Type B pancreatic cell (in vitro differentiated cells): ENCODE measurements around the gene RNF111. TPM values are rescaled to one million over a fixed set of nuclear protein-coding genes. Genes with fewer than 3 reads are reported as not detected.

Source experiments
- DNase-seq: peaks from one replicate; pipeline ENCODE4 v3.0.0; 2021; ENCODE audit warnings: mixed read lengths; ENCODE audit not compliant: unreplicated experiment; ENCODE audit errors: extremely low spot score
- H3K27ac Mint-ChIP-seq: 2 replicates; pipeline ENCODE4 v1.8.0; 2021; ENCODE audit warnings: mild to moderate bottlenecking, mixed read lengths
- H3K27me3 Mint-ChIP-seq: 2 replicates; pipeline ENCODE4 v1.8.0; 2021; ENCODE audit warnings: mixed read lengths
- H3K36me3 Mint-ChIP-seq: 2 replicates; pipeline ENCODE4 v1.8.0; 2021; ENCODE audit warnings: mixed read lengths
- H3K4me1 Mint-ChIP-seq: one replicate; pipeline ENCODE4 v1.8.0; 2021; ENCODE audit warnings: mixed read lengths; ENCODE audit not compliant: unreplicated experiment
- H3K4me3 Mint-ChIP-seq: 2 replicates; pipeline ENCODE4 v1.8.0; 2021; ENCODE audit warnings: mild to moderate bottlenecking, mixed read lengths
- H3K9me3 Mint-ChIP-seq: 2 replicates; pipeline ENCODE4 v1.8.0; 2021; ENCODE audit warnings: mixed read lengths
- CTCF ChIP-seq: fragments of 200-600 bp; sonication (generic); conservative IDR thresholded peaks from 2 replicates; pipeline ENCODE4 v1.5.0; 2021; ENCODE audit warnings: antibody characterized with exemption, mild to moderate bottlenecking
- total RNA-seq: library from RNA; stranded (reverse); gene quantifications from 2 replicates; pipeline ENCODE4 v1.2.1, GENCODE V29; 2021; ENCODE audit warnings: low replicate concordance

RNF111 gene
- total RNA-seq, 1 donor from 2014 or later, result 31.0 TPM

GRCh38 chr15:59096429-59096828, 109.0 kb downstream of the RNF111 start:
- TF ChIP-seq CTCF, result no peak
- no peak overlapping the region for H3K27ac Mint-ChIP-seq
- H3K4me1 Mint-ChIP-seq, result no peaks in the 10 kb centered on the region
- H3K36me3 Mint-ChIP-seq, result peaks cover 15% of the 10 kb centered on the region
- H3K4me3 Mint-ChIP-seq, result no peak overlapping the region
- DNase-seq, result no peak
- no peaks in the 10 kb centered on the region for H3K27me3 Mint-ChIP-seq
- no peaks in the 10 kb centered on the region for H3K9me3 Mint-ChIP-seq

- H3K9me3 Mint-ChIP-seq, result no peaks in the 10 kb centered on the region
- H3K27ac Mint-ChIP-seq, result no peak overlapping the region
- H3K4me3 Mint-ChIP-seq, result no peak overlapping the region
- H3K27me3 Mint-ChIP-seq, result no peaks in the 10 kb centered on the region
- H3K36me3 Mint-ChIP-seq, result peaks cover 11% of the 10 kb centered on the region
- TF ChIP-seq CTCF, result no peak
- H3K4me1 Mint-ChIP-seq, result no peaks in the 10 kb centered on the region
- no peak for DNase-seq
These were observed 111.8 kb downstream of the RNF111 start for GRCh38 chr15:59099162-59099685.

GRCh38 chr15:59104602-59104911, 117.1 kb downstream of the RNF111 start:
- Mint-ChIP-seq H3K27me3 (no peaks in the 10 kb centered on the region), H3K9me3 (no peaks in the 10 kb centered on the region), H3K36me3 (peaks cover 11% of the 10 kb centered on the region), H3K4me1 (peaks cover 9% of the 10 kb centered on the region), H3K27ac (peak overlapping the region; percentile 95), H3K4me3 (peak overlapping the region; percentile 97)
- no peak for TF ChIP-seq CTCF
- no peak for DNase-seq

- Mint-ChIP-seq H3K4me1 (peaks cover 9% of the 10 kb centered on the region), H3K27ac (peak within 1 kb of the TSS; percentile 95), H3K9me3 (no peaks in the 10 kb centered on the region), H3K4me3 (peak within 1 kb of the TSS; percentile 97), H3K36me3 (peaks cover 9% of the 10 kb centered on the region), H3K27me3 (no peaks in the 10 kb centered on the region)
- no peak for TF ChIP-seq CTCF
- peak; percentile 86 for DNase-seq
These were observed 117.7 kb downstream of the RNF111 start, which contains the start of gene CCNB2 for GRCh38 chr15:59104912-59105732. Gene CCNB2 (plus strand): TSS chr15:59105146. CDS start chr15:59105269, 123 bp downstream.

GRCh38 chr15:59105854-59106253, 118.4 kb downstream of the RNF111 start:
- DNase-seq, result no peak
- peaks cover 9% of the 10 kb centered on the region for H3K4me1 Mint-ChIP-seq
- peak overlapping the region; percentile 97 for H3K4me3 Mint-ChIP-seq
- H3K27me3 Mint-ChIP-seq, result no peaks in the 10 kb centered on the region
- no peak for TF ChIP-seq CTCF
- H3K9me3 Mint-ChIP-seq, result no peaks in the 10 kb centered on the region
- H3K27ac Mint-ChIP-seq, result peak overlapping the region; percentile 95
- H3K36me3 Mint-ChIP-seq, result peaks cover 11% of the 10 kb centered on the region
